A673 (cell line): ENCODE measurements around the gene MAML2.

Source experiments
- CTCF ChIP-seq: fragments of 300-800, 200-600 bp; sonication (generic); conservative IDR thresholded peaks from 2 replicates; pipeline ENCODE4 v1.5.1; 2017; ENCODE audit warnings: low read depth, mild to moderate bottlenecking, antibody characterized with exemption, low read length, moderate library complexity, mixed read lengths
- EZH2 ChIP-seq: fragments of 200-600 bp; sonication (generic); IDR thresholded peaks from 2 replicates; pipeline ENCODE4 v1.6.1; 2017; ENCODE audit warnings: borderline replicate concordance, low read depth, mild to moderate bottlenecking, mixed read lengths, antibody characterized with exemption, low read length; ENCODE audit not compliant: poor library complexity, severe bottlenecking

GRCh38 chr11:96318850-96319249 is 24.1 kb downstream of the MAML2 start:
- TF ChIP-seq CTCF = no peak
- no peak for TF ChIP-seq EZH2
